HEK293T (cell line): Measurements from ENCODE around the gene KRT14.
"Not testable (repeated sequence)": the region's sequence is repeated elsewhere in the genome, so short reads cannot be mapped to it uniquely, and the experiment has no call there.

Source experiments
- ARNT ChIP-seq: fragments of 450-650 bp; IDR thresholded peaks from 2 replicates; pipeline ENCODE4 v1.6.1; 2017; ENCODE audit warnings: mild to moderate bottlenecking
- FOXA1 ChIP-seq: fragments of 450-650 bp; IDR thresholded peaks from 2 replicates; pipeline ENCODE4 v1.6.1; 2016; ENCODE audit warnings: mild to moderate bottlenecking
- HDGF ChIP-seq: fragments of 450-650 bp; IDR thresholded peaks from 2 replicates; pipeline ENCODE4 v1.6.1; 2017; ENCODE audit warnings: antibody characterized with exemption, borderline replicate concordance
- TARDBP ChIP-seq: fragments of 450-650 bp; IDR thresholded peaks from 2 replicates; pipeline ENCODE4 v1.6.1; 2016
- TF ChIP-seq, protein P1 (sequence below): fragments of 450-650 bp; IDR thresholded peaks from 2 replicates; pipeline ENCODE4 v1.6.1; 2016

DNA sequence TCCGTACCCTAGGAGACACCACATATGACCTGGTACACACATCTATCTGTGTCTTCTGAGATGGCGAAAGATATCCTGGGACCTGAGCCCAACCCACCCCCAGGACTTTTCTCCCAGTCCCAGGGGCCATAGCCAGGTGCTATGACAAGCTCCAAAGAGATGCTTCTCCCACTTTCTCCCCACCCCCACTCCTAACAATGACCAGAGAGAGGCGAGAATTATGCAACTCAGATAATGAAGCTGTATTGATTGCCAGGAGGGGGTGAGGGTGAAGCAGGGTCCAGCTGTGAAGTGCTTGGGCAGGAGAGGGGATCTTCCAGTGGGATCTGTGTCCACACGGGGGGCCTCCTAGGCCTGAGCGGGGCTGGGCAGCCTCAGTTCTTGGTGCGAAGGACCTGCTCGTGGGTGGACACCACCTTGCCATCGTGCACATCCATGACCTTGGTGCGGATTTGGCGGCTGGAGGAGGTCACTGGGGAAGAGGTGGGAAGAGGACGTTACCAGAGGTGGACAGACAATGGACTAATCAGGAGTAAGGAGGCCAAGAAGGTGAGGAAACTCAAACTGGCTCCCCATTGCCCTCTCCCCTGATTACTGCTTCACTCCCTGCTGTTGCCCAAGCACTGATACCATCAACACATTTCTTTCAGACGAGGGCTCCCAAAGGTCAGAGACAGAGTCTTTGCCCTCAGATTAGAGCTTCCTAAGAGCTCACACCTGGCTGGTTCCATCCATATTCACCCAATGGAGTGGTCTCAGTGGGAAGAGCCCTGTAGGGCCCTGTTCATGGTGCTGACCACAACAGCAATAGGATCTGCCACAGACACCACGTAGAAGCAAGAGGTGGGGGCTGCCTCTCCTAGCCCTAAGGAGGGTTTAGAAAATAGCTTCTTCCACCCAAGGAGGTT is 4.4 kb downstream of the KRT14 start:
- TF ChIP-seq HDGF, TARDBP, ARNT, FOXA1: not testable (repeated sequence)
- TF ChIP-seq, protein P1, sequence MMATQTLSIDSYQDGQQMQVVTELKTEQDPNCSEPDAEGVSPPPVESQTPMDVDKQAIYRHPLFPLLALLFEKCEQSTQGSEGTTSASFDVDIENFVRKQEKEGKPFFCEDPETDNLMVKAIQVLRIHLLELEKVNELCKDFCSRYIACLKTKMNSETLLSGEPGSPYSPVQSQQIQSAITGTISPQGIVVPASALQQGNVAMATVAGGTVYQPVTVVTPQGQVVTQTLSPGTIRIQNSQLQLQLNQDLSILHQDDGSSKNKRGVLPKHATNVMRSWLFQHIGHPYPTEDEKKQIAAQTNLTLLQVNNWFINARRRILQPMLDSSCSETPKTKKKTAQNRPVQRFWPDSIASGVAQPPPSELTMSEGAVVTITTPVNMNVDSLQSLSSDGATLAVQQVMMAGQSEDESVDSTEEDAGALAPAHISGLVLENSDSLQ, result not testable (repeated sequence)
